HUES48 (cell line): Measurements from ENCODE around the gene UACA.

Experiments used
- H3K27ac ChIP-seq: one replicate; pipeline ENCODE4 v1.7.0; 2013; ENCODE audit warnings: low read depth, low read length, inconsistent platforms
- H3K27me3 ChIP-seq: 2 replicates; pipeline ENCODE4 v1.6.1; 2013; ENCODE audit warnings: mild to moderate bottlenecking, low read length; ENCODE audit not compliant: control insufficient read depth, insufficient read depth
- H3K36me3 ChIP-seq: 2 replicates; pipeline ENCODE4 v1.6.1; 2013; ENCODE audit warnings: low read length; ENCODE audit not compliant: control insufficient read depth, insufficient read depth
- H3K4me1 ChIP-seq: 2 replicates; pipeline ENCODE4 v1.6.1; 2013; ENCODE audit warnings: mild to moderate bottlenecking, low read length; ENCODE audit not compliant: control insufficient read depth, insufficient read depth
- H3K4me3 ChIP-seq: 2 replicates; pipeline ENCODE4 v1.5.1; 2013; ENCODE audit warnings: mild to moderate bottlenecking, low read depth, low read length
- H3K9ac ChIP-seq: 2 replicates; pipeline ENCODE4 v1.6.1; 2013; ENCODE audit warnings: mild to moderate bottlenecking, low read depth, low read length, moderate library complexity
- H3K9me3 ChIP-seq: 2 replicates; pipeline ENCODE4 v1.6.1; 2013; ENCODE audit warnings: low read length; ENCODE audit not compliant: control insufficient read depth, insufficient read depth

Gene UACA

GRCh38 chr15:70796516-70797310 is 33.4 kb upstream of the UACA start:
- Histone ChIP-seq H3K4me1 (no peaks in the 10 kb centered on the region), H3K9ac (no peak overlapping the region), H3K27me3 (no peaks in the 10 kb centered on the region; the same call in 1 of the 2 replicates), H3K4me3 (no peak overlapping the region), H3K36me3 (no peaks in the 10 kb centered on the region), H3K9me3 (no peaks in the 10 kb centered on the region), H3K27ac (no peak overlapping the region)

DNA sequence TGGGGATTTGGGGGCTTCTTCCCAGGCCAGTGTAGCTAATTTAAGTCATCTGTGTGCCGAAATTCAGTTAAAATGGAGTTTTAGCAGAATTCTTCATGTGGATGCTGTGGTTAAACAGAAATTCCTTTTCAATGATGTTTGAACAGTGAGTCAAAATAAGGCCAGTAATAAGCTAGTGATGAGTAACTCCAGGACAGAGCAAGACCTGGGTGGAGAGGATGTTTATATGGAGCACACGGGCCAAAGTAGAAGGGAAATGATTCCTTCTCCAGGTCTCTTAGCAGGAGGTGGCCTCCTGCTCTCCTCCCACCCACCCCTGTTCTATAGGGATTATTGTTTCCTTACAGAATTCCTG is 31.9 kb upstream of the UACA start:
- Histone ChIP-seq H3K4me1 (no peaks in the 10 kb centered on the region), H3K27me3 (no peaks in the 10 kb centered on the region; the same call in 1 of the 2 replicates), H3K27ac (no peak overlapping the region), H3K9ac (no peak overlapping the region), H3K4me3 (no peak overlapping the region), H3K9me3 (no peaks in the 10 kb centered on the region), H3K36me3 (no peaks in the 10 kb centered on the region)

GRCh38 chr15:70794596-70795310 is 31.4 kb upstream of the UACA start:
- no peak overlapping the region for H3K27ac ChIP-seq
- H3K27me3 ChIP-seq = no peaks in the 10 kb centered on the region; the same call in 1 of the 2 replicates
- H3K4me1 ChIP-seq = no peaks in the 10 kb centered on the region
- H3K4me3 ChIP-seq = no peak overlapping the region
- no peaks in the 10 kb centered on the region for H3K9me3 ChIP-seq
- H3K36me3 ChIP-seq = no peaks in the 10 kb centered on the region
- no peak overlapping the region for H3K9ac ChIP-seq

GRCh38 chr15:70793694-70794093 is 30.3 kb upstream of the UACA start:
- Histone ChIP-seq H3K27me3 (no peaks in the 10 kb centered on the region), H3K27ac (no peak overlapping the region), H3K4me3 (no peak overlapping the region), H3K4me1 (no peaks in the 10 kb centered on the region), H3K36me3 (no peaks in the 10 kb centered on the region), H3K9ac (no peak overlapping the region), H3K9me3 (no peaks in the 10 kb centered on the region)

DNA sequence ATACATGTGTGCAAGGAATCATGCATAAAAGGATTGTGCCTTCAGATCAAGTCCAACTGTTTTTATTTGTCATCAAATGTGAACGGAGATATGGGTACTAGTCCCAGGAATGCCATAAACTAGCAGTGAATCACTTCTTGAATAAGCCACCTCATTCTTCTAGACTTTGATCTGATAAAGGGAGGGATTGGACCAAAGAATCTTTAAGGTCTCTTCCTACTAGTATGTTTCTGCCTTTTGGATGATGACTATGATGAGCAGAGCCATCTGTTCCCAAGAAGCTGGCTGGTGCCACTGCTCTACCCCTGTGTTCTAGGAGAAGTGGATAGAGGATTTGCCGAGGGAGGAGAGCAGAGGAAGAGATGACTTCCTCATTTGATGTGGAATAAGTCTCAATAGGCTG is 28.8 kb upstream of the UACA start:
- Histone ChIP-seq H3K36me3 (no peaks in the 10 kb centered on the region), H3K27me3 (no peaks in the 10 kb centered on the region), H3K4me1 (no peaks in the 10 kb centered on the region), H3K27ac (no peak overlapping the region), H3K9ac (no peak overlapping the region), H3K9me3 (no peaks in the 10 kb centered on the region), H3K4me3 (no peak overlapping the region)

GRCh38 chr15:70791259-70791658 is 27.9 kb upstream of the UACA start:
- no peak overlapping the region for H3K27ac ChIP-seq
- no peaks in the 10 kb centered on the region for H3K9me3 ChIP-seq
- H3K27me3 ChIP-seq = no peaks in the 10 kb centered on the region
- no peaks in the 10 kb centered on the region for H3K4me1 ChIP-seq
- no peak overlapping the region for H3K9ac ChIP-seq
- no peak overlapping the region for H3K4me3 ChIP-seq
- no peaks in the 10 kb centered on the region for H3K36me3 ChIP-seq

- H3K27me3 ChIP-seq = no peaks in the 10 kb centered on the region
- no peak overlapping the region for H3K4me3 ChIP-seq
- no peak overlapping the region for H3K27ac ChIP-seq
- H3K36me3 ChIP-seq = no peaks in the 10 kb centered on the region
- H3K9ac ChIP-seq = no peak overlapping the region
- no peaks in the 10 kb centered on the region for H3K9me3 ChIP-seq
- H3K4me1 ChIP-seq = no peaks in the 10 kb centered on the region
Measured at GRCh38 chr15:70789213-70789612, 25.9 kb upstream of the UACA start.

- Histone ChIP-seq H3K4me3 (no peak overlapping the region), H3K27ac (peak overlapping the region; percentile 56), H3K27me3 (no peaks in the 10 kb centered on the region), H3K36me3 (no peaks in the 10 kb centered on the region), H3K9ac (no peak overlapping the region), H3K9me3 (no peaks in the 10 kb centered on the region), H3K4me1 (no peaks in the 10 kb centered on the region)
Measured at GRCh38 chr15:70788114-70789049, 25.0 kb upstream of the UACA start.

DNA sequence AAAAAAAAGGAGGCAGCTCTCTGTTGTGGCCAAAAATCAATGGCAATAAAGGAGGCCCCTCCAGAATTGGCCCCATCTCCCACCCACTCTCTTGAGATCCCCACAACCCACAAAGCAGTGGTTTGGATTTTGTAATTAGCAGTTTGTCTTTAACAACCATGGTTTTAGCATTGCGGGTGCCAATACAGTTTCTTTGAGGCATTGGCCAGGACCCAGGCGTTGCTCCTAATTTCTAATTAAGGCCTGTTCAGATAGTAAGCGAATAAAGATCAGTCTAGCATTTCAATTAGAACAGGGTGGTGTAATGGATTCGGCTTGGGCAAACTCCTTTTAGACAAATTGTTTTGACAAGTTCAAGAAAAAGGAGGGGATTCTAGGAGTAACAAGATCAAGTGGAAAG is 23.6 kb upstream of the UACA start:
- no peaks in the 10 kb centered on the region for H3K27me3 ChIP-seq
- H3K4me3 ChIP-seq = no peak overlapping the region
- H3K27ac ChIP-seq = no peak overlapping the region
- no peak overlapping the region for H3K9ac ChIP-seq
- H3K9me3 ChIP-seq = no peaks in the 10 kb centered on the region
- H3K36me3 ChIP-seq = no peaks in the 10 kb centered on the region
- no peaks in the 10 kb centered on the region for H3K4me1 ChIP-seq

- H3K36me3 ChIP-seq = no peaks in the 10 kb centered on the region
- H3K4me1 ChIP-seq = no peaks in the 10 kb centered on the region
- no peak overlapping the region for H3K4me3 ChIP-seq
- no peaks in the 10 kb centered on the region for H3K9me3 ChIP-seq
- no peaks in the 10 kb centered on the region for H3K27me3 ChIP-seq
- no peak overlapping the region for H3K9ac ChIP-seq
- H3K27ac ChIP-seq = no peak overlapping the region
Measured at GRCh38 chr15:70783610-70784022, 20.3 kb upstream of the UACA start.
